NCI-H187 treated with DMSO at 0.1 percent for 48 hours (cell line): Measurements from ENCODE around the gene GLIS2.

Experiments used
- DNase-seq: peaks from one replicate; lab custom pipeline; 2025; lab: John Stamatoyannopoulos, UW

The GLIS2 gene

GRCh38 chr16:4383591-4384444 is 68.0 kb downstream of the GLIS2 start:
- no peak for DNase-seq

GRCh38 chr16:4384509-4384942 is 68.7 kb downstream of the GLIS2 start:
- DNase-seq = no peak

- no peak for DNase-seq
These were observed 69.4 kb downstream of the GLIS2 start for GRCh38 chr16:4385066-4385788.

GRCh38 chr16:4385789-4386450 is 70.1 kb downstream of the GLIS2 start:
- DNase-seq = no peak

- DNase-seq = no peak
These were observed 70.6 kb downstream of the GLIS2 start for GRCh38 chr16:4386451-4386805.

GRCh38 chr16:4386951-4387565 is 71.2 kb downstream of the GLIS2 start:
- no peak for DNase-seq

- no peak for DNase-seq
These were observed 71.9 kb downstream of the GLIS2 start for GRCh38 chr16:4387781-4388180.

- no peak for DNase-seq
These were observed 72.6 kb downstream of the GLIS2 start for GRCh38 chr16:4388271-4389021.
